Keratinocyte (primary cell): ENCODE results near the gene TACC2. TPM values are rescaled to one million over a fixed set of nuclear protein-coding genes. Genes with fewer than 3 reads are reported as not detected.
A peak's percentile ranks its signal among the peaks of the same experiment; 100 is the strongest.

Experiments used
- DNase-seq: peaks from one replicate; pipeline ENCODE4 v3.0.0-alpha.2; 2011; ENCODE audit warnings: low read depth, missing footprints, low spot score
- FAIRE-seq: peaks from 2 replicates; lab custom pipeline; 2011; peaks lifted over from hg19 to GRCh38; lab: Jason Lieb, UNC
- H2AFZ ChIP-seq: 2 replicates; pipeline ENCODE4 v1.6.0; 2012; ENCODE audit warnings: low read length, control low read depth, inconsistent platforms; ENCODE audit not compliant: control insufficient read depth
- H3K27ac ChIP-seq: 2 replicates; pipeline ENCODE4 v1.5.1; 2011; ENCODE audit warnings: low read length; ENCODE audit not compliant: control insufficient read depth, insufficient read depth
- H3K27me3 ChIP-seq: 3 replicates; pipeline ENCODE4 v1.6.0; 2011; ENCODE audit warnings: low read length; ENCODE audit not compliant: control insufficient read depth, insufficient read depth; ENCODE audit errors: extremely low read depth
- H3K36me3 ChIP-seq, 2 experiments: 2 replicates in 1 of 2; 3 replicates in 1 of 2; pipeline ENCODE4 v1.5.1; 2011; ENCODE audit warnings: low read length in 2 of 2, mild to moderate bottlenecking in 1 of 2; ENCODE audit not compliant: control insufficient read depth in 2 of 2, insufficient read depth in 2 of 2; ENCODE audit errors: extremely low read depth in 1 of 2
- H3K4me1 ChIP-seq: 3 replicates; pipeline ENCODE4 v1.5.1; 2011; ENCODE audit warnings: low read length; ENCODE audit not compliant: control insufficient read depth, insufficient read depth; ENCODE audit errors: extremely low read depth
- H3K4me2 ChIP-seq: 3 replicates; pipeline ENCODE4 v1.6.0; 2011; ENCODE audit warnings: low read depth, low read length; ENCODE audit not compliant: control insufficient read depth, insufficient read depth; ENCODE audit errors: extremely low read depth
- H3K4me3 ChIP-seq, 3 experiments: fragments of 200-600 bp in 1 of 3; sonication (generic) in 1 of 3; 2 replicates in 2 of 3; 3 replicates in 1 of 3; pipeline ENCODE4 v1.5.1; 2011 to 2016; ENCODE audit warnings: low read length in 3 of 3, mild to moderate bottlenecking in 3 of 3, control low read depth in 2 of 3, inconsistent platforms in 1 of 3, low read depth in 1 of 3, mixed read lengths in 1 of 3, mixed run types in 1 of 3, moderate library complexity in 1 of 3; ENCODE audit not compliant: control insufficient read depth in 2 of 3, insufficient read depth in 2 of 3; ENCODE audit errors: extremely low read depth in 1 of 3
- H3K79me2 ChIP-seq: 2 replicates; pipeline ENCODE4 v1.6.0; 2012; ENCODE audit warnings: low read length; ENCODE audit not compliant: control insufficient read depth, insufficient read depth
- H3K9ac ChIP-seq: 3 replicates; pipeline ENCODE4 v1.6.0; 2011; ENCODE audit warnings: low read length; ENCODE audit not compliant: control insufficient read depth, insufficient read depth; ENCODE audit errors: extremely low read depth
- H3K9me1 ChIP-seq: 3 replicates; pipeline ENCODE4 v1.6.0; 2011; ENCODE audit warnings: low read length; ENCODE audit not compliant: control insufficient read depth, insufficient read depth; ENCODE audit errors: extremely low read depth
- H3K9me3 ChIP-seq: 2 replicates; pipeline ENCODE4 v1.5.1; 2012; ENCODE audit warnings: low read depth, low read length; ENCODE audit not compliant: control insufficient read depth
- H4K20me1 ChIP-seq: 3 replicates; pipeline ENCODE4 v1.6.0; 2011; ENCODE audit warnings: low read length; ENCODE audit not compliant: control insufficient read depth, insufficient read depth; ENCODE audit errors: extremely low read depth
- CTCF ChIP-seq, 3 experiments: IDR thresholded peaks in 1 of 3; conservative IDR thresholded peaks in 1 of 3; optimal IDR thresholded peaks in 1 of 3; 2 replicates in 2 of 3; 3 replicates in 1 of 3; pipeline versions ENCODE3 to v1.5.1; 2011; ENCODE audit warnings: low read length in 3 of 3, mild to moderate bottlenecking in 3 of 3, moderate library complexity in 2 of 3, control low read depth in 1 of 3, inconsistent platforms in 1 of 3; ENCODE audit not compliant: insufficient read depth in 2 of 3; ENCODE audit errors: extremely low read depth in 1 of 3
- EZH2 ChIP-seq: IDR thresholded peaks from one replicate; pipeline ENCODE4 v1.6.1; 2012; ENCODE audit warnings: inconsistent platforms, mild to moderate bottlenecking, low read length, moderate library complexity
- dilution Hi-C: fragments of 300-500 bp; cut with MboI; formaldehyde crosslinking; loops from one replicate; pipeline ENCODE4 v1.7.0; 2020; ENCODE audit warnings: low sequenced_read_pairs; ENCODE audit not compliant: extremely low pct_ligation_motif_present
- polyA plus RNA-seq, 5 experiments: library from polyadenylated mRNA; depleted of rRNA in 3 of 5; stranded (reverse) in 3 of 5; stranded (forward) in 1 of 5; unstranded in 1 of 5; fragments of >200 nt; gene quantifications; 1 replicate in 1 of 5; 2 replicates in 3 of 5; 3 replicates in 1 of 5; pipeline versions ENCODE4 v1.2.1 to v1.2.3, GENCODE V29; 2011 to 2012; ENCODE audit warnings: missing spikeins in 2 of 5, low read depth in 1 of 5, low replicate concordance in 1 of 5

The TACC2 gene
- polyA plus RNA-seq, 1 donor (not counting 4 experiments of a cell fraction or from before 2014, with no cell fraction given), result 12.8 TPM

- Histone ChIP-seq H3K4me3 (peak overlapping the region in 1 of 3 experiments; percentile 9), H3K4me1 (peaks cover 62% of the 10 kb centered on the region), H2AFZ (no peak overlapping the region), H3K27me3 (no peaks in the 10 kb centered on the region), H3K4me2 (peak overlapping the region; percentile 7), H3K27ac (no peak overlapping the region), H4K20me1 (no peaks in the 10 kb centered on the region), H3K79me2 (no peaks in the 10 kb centered on the region), H3K36me3 (peaks cover 0 to 2% of the 10 kb centered on the region in 2 experiments), H3K9me3 (no peaks in the 10 kb centered on the region), H3K9ac (no peak overlapping the region), H3K9me1 (no peaks in the 10 kb centered on the region)
- dilution Hi-C loops, result no loop called here
- DNase-seq (no peak), FAIRE-seq (no peak)
- TF ChIP-seq EZH2, result no peak
- no peak for TF ChIP-seq CTCF (optimal IDR thresholded peaks at IDR 0.05 in 1 of 3, IDR thresholded peaks at IDR 0.05 in 1 of 3, conservative IDR thresholded peaks at IDR 0.05 in 1 of 3; ENCODE audit: extremely low read depth in 1 of 3, insufficient read depth in 2 of 3, low read length in 3 of 3)
Measured at GRCh38 chr10:122291739-122292138, 302.8 kb downstream of the TACC2 start.

GRCh38 chr10:122292376-122292775 is 303.4 kb downstream of the TACC2 start:
- no peak for TF ChIP-seq EZH2
- no peak for TF ChIP-seq CTCF (optimal IDR thresholded peaks at IDR 0.05 in 1 of 3, IDR thresholded peaks at IDR 0.05 in 1 of 3, conservative IDR thresholded peaks at IDR 0.05 in 1 of 3; ENCODE audit: extremely low read depth in 1 of 3, insufficient read depth in 2 of 3, low read length in 3 of 3)
- no peak for FAIRE-seq
- Histone ChIP-seq H3K9me1 (no peaks in the 10 kb centered on the region), H3K27me3 (no peaks in the 10 kb centered on the region), H4K20me1 (no peaks in the 10 kb centered on the region), H3K27ac (no peak overlapping the region), H3K4me3 (no peak overlapping the region), H3K4me1 (peaks cover 56% of the 10 kb centered on the region), H3K79me2 (no peaks in the 10 kb centered on the region), H2AFZ (no peak overlapping the region), H3K9ac (no peak overlapping the region), H3K4me2 (peak overlapping the region; percentile 7), H3K9me3 (no peaks in the 10 kb centered on the region), H3K36me3 (peaks cover 0 to 2% of the 10 kb centered on the region in 2 experiments)
- no peak for DNase-seq
- dilution Hi-C loops, result no loop called here
